GM20000 (cell line): ENCODE results near the gene IL26.

Experiments
- DNase-seq: peaks from one replicate; pipeline ENCODE4 v3.0.0; 2012; ENCODE audit warnings: low spot score
- CTCF ChIP-seq: IDR thresholded peaks from 2 replicates; pipeline ENCODE4 v1.5.1; 2012; ENCODE audit warnings: mild to moderate bottlenecking, control low read depth; ENCODE audit errors: extremely low read depth, missing control alignments

IL26 gene

GRCh38 chr12:68169213-68169889 is 56.3 kb downstream of the IL26 start:
- no peak for DNase-seq
- TF ChIP-seq CTCF, result no peak

GRCh38 chr12:68166317-68166831 is 59.2 kb downstream of the IL26 start:
- DNase-seq, result no peak
- no peak for TF ChIP-seq CTCF

GRCh38 chr12:68163560-68164081 is 62.0 kb downstream of the IL26 start:
- DNase-seq, result no peak
- no peak for TF ChIP-seq CTCF

GRCh38 chr12:68162374-68162773 is 63.2 kb downstream of the IL26 start:
- TF ChIP-seq CTCF, result no peak
- DNase-seq, result no peak

- no peak for DNase-seq
Observed at GRCh38 chr12:68159681-68160304, 65.8 kb downstream of the IL26 start, which contains the start of gene IFNG. Gene IFNG, minus strand, starts transcription at chr12:68159740. Its CDS starts 125 bp downstream, at chr12:68159615.

GRCh38 chr12:68158432-68158831 is 67.2 kb downstream of the IL26 start:
- TF ChIP-seq CTCF, result no peak
- DNase-seq, result no peak

More at GRCh38 chr12:68159681-68160304, 65.8 kb downstream of the IL26 start, which contains the start of gene IFNG:
- TF ChIP-seq CTCF, result no peak

- no peak for DNase-seq
Observed at GRCh38 chr12:68157380-68157779, 68.2 kb downstream of the IL26 start.

More at GRCh38 chr12:68157380-68157779, 68.2 kb downstream of the IL26 start:
- TF ChIP-seq CTCF, result no peak
